ENCODE data around the gene TP53I11.

Gene TP53I11

DNA sequence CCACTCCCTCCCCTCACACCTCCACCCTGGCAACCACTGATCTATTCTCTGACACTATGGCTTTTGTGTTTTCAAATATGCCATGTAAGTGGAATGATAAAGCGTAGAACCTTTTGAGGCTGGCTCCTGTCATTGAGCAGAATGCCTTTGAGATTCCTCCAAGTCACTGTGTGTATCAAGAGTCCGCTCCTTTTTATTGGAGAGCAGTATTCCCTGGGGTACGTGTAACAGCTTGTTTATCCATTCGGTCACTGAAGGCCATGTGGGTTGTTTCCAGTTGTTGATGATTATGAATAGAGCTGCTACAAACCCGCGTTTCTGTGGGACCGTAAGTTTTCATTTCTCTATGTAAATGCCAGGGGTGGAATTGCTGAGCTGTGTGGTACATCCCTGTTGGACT, 10.3 kb downstream of the TP53I11 start:
- no peak for DNase-seq (ENCODE audit: low read depth in 2 of 2)

DNA sequence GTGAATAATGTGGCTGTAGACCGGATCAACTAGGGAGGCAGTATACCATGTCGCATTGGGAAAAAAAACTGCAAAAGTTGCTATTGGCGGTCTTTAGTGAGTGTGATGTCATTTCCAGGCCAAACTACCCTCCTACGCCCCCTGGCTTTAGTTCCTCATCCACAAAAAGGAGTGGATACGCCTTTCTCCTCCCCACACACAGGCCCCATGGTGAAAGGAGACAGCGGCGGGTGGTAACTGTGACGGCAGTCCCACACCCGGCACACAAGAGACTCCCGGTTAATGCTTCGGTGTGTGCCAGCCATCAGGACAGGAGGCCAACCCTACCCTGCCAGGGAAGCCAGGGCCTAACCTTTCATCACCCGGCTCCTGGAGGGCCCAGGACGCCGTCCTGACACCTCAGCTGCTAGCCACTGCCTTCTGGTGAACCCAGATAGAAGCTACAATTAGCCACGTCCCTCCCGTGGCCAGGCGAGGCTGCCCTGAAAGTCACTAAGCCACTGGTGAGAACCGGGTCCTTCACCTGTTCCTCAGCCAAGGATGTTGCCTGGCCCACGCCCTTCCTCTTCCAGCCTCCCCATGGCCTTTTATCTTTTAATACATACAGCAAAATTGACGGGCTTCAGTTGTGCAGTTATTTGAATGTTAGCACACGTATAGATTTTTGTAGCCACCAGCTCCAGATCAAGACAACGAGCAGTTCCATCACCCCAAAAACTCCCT, 10.8 kb downstream of the TP53I11 start:
- no peak for DNase-seq (ENCODE audit: low read depth in 2 of 2)

DNA sequence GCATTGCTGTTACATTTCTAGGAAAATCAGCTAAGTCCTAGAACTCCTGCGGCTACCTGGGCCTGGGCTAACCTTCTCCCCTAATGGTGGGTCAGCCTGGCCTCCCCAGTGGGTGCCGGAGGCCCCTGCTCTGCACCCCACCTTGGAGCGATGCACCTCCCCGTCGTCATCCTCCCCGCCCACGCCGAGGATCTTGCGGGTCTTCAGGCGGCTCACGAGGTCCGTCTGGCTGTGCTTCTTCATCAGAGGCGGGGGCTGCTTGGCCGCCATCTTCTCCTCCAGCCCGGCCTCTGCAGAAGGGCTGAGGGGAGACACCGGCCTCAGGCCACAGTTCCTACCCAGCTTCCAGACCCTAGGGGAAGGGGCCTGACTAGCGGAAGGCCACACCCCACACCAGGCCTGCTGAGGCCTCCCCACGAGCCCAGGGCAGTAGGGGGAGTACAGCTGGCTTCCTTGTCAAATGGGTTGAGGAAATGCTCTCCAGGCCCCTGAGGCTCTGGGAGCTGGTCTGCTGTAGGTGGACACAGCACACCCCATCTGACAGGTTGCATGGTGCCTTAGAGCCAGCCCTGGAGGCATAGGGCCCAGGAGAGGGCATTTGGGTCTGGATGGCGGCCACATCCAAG, 12.5 kb downstream of the TP53I11 start:
- DNase-seq (ENCODE audit: low read depth in 2 of 2), result no peak

DNA sequence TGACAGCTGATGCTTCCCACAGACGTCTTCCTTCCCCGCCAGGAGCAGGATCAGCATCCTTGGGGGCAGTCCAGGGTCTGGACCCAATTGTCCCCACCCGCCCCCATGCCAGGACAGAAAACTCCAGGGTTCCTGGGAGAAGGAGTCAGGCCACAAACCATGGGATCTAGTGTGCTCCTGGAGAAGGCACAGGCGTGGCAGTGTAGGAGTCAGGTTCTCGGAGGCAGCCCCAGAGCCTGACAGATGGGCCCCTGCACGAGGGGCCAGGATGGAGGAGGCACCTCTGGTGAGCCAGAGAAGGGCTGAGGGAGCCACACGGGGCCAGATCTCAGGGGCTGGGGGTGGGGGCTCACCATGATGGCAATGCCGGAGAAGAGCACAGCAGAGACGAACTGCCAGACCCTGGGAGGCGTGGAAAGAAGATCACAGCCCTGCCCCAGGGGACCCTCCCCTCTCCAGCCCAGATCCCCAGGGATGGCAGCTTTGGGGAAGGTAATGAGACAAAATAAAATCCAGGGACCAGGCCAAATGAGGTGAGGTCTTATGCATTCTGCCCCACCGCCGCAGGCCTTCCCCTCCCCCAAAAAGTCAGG, 13.6 kb downstream of the TP53I11 start:
- no peak for DNase-seq (ENCODE audit: low read depth in 2 of 2)

DNA sequence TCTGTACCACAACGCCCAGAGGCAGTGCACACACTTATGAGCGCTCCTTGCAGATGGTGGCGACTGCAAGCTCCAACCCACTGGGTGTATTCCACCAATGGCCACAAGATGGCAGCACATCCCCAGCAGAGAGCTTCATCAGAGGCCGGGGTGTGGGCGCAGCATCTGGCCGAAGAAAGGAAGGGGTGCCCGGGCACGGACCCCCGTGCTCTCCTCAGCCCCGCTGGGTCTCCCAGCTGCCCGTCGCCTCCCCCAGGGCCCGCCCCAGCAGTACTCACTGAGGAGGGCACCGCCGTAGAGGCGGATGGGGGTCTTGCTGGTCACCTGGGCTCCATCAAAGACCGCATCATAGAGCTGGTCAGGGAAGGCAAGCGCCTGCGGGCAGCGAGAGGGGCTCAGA, 14.2 kb downstream of the TP53I11 start:
- peak; percentile 67 to 73 for DNase-seq (ENCODE audit: low read depth in 2 of 2)

DNA sequence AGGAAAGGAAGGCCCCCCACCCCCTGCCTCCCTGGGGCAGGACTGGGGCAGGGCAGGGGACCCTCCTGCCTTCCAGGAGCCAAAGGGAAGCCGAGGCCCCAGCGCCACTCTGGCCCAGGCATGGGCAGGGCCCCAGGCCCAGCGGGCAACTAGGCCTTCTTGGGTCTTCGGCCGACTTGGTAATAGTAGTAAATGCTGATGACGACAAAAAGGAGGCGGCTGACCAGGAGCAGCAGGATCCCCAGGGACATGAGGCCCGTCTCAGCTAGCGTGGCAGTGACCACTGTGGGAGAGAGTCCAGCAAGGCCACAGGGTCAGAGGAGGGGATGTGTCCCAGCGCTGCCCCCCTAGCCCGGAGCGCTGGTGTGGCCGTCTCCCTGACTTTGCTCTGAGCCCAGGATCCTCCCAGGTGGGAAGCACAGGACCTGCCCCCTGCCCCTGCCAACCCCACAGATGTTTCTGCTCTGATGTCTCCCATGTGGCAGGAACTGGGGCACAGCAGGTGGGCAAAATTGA, 15.9 kb downstream of the TP53I11 start:
- no peak for DNase-seq (ENCODE audit: low read depth in 2 of 2)

DNA sequence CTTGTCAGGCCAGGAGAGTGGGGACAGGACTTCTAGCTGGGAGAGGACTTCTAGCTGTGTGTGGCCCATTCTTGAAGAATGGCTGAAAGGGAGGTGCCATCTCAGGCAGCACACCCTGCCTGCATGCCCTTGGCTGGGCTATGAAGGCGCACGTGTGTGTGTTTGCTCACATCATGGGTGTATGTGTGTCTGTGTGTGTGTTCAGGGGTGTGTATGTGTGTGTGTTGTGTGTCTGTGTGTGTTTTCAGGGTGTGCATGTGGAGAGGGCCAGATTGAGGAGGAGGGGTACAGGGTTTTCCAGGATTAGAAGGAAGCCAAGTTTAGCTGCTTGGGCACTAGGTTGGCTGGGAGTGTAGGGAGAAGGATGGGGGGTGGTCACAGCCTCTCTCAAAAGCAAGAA, 16.6 kb downstream of the TP53I11 start:
- DNase-seq (ENCODE audit: low read depth in 2 of 2), result no peak

DNA sequence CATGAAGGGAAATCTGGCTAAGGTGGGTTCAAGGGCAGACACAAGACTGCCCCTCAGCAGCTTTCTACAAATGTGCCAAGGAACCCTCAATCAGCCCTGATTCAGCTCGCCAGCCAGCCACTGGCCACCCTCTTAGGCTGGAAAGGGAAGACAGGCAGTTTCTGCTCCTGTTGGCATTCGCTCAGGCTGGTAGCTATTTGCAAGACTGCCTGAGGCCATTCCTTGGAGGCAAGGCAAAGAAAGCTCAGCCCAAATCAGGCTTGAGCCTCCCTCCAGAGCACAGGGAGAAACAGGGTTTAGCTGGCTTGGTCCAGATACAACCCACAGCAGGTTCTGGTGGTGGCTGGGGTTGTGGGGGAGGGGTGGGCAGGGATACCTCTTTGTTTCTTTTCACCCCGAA, 19.2 kb downstream of the TP53I11 start:
- DNase-seq (ENCODE audit: low read depth in 2 of 2), result no peak

DNA sequence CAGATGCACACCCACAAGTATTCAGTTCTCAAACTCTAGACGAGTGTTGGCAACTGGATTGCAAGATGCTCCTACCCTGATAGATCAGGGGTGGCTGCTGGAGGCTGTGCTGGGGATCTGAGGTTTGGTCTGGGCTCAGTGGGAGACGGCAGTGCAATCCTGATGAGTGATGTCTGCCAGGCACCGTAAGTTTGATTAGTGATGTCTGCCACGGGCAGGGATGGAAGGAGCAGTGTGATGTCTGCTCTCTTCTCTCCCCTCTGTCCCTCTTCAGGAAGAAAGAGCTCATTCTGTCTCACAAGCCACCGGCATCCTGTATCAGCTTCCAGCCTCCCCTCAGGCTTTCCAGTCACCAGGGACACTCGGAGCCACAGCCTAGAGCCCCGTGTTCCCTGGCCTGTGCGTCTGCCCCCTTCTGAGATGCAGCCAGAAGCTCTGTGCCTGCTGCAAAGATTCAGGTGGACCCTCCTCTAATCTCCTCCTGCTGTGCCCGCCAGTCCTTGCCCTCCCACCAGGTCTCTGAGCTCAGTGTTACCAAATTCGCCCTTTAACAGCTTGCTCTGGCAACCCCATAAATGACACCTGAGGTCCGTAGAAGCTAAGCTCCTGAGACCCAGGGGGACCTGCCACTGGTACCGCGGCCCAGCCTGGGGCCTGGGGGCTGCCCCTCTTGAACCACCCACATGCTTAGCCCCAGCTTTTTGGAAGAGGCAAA, 19.9 kb downstream of the TP53I11 start:
- no peak for DNase-seq (ENCODE audit: low read depth in 2 of 2)

DNA sequence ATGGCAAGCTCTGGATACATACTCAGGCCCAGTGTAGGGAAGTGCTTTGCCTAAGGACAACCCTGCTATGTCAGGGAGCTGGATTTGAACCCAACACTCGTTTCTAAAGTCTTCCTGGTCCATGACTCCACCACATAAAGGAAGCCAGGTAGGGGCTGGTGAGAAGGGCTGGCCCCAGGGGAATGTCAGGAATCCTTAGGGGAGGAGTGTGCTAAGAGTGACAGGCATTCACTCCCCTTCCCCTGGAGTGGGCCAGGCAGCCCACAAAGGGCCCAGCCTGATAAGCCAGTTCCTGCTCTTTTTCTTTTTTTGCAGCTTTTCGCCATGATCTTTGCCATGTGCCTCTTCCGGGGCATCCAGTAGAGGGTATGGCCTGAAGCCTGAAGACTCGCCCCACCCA, 21.9 kb downstream of the TP53I11 start:
- DNase-seq (ENCODE audit: low read depth in 2 of 2), result no peak

DNA sequence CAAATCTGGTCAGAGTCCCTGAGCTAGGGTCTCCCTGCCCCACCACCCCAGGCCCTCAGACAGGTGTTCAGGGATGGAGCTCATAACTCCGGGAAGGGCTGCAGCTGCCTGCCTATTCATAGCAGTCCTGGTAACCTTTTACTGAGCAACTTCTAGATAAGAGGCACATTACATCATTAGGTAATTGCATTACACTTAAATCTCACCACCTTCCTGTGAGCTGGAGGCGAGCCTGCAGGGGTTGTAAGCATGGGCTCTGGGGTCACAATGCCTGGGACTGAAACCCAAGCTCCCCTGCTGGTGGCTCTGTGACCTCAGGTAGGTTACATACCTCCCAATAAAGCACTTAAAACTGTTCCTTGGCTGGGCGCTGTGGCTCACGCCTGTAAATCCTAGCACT, 22.5 kb downstream of the TP53I11 start:
- DNase-seq (ENCODE audit: low read depth in 2 of 2), result no peak

DNA sequence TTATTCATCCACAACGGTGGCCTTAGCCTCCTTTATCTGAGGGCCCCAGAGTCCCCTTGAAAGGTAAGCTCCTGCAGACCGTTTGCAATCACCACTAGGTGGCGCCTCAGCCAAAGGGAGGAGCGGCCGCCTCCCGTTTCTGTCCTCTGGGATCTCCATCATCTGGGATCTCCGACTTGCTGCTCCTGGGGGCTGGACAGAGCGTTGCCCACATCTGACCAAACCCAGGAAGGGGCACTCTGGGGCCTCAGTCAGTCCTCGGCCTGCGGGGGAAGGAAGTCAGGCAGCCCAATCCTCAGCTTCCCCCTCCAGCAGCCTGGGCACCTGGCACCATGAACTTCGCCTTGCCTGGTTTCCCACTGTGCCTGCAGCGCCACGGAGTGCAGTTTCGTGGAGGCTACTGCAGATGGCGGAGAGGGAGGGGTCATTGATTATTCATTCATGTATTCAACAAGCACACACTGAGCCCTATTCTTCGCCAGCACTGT, 23.5 kb downstream of the TP53I11 start:
- DNase-seq (ENCODE audit: low read depth in 2 of 2), result peak in 1 of 2 donors; percentile 49

DNA sequence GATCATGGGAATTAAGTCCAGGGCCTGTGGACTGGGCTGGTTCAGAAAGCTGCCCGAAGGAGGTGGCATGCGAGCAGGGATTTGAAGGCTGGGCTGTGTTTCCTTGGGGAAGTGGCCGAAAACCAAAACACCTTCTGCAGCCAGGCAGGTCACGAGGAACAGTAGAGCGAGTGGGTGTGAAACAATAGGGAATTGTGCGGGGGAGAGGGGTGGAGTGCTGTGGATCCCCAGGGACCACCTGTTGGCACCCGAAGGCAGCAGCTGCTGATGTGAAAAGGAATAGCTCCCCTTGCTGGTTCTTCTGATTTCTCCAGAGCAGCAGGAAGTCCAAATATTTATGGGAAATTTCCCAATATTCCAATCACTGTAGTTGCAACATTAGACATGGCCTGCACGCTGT, 24.6 kb downstream of the TP53I11 start:
- no peak for DNase-seq (ENCODE audit: low read depth in 2 of 2)

DNA sequence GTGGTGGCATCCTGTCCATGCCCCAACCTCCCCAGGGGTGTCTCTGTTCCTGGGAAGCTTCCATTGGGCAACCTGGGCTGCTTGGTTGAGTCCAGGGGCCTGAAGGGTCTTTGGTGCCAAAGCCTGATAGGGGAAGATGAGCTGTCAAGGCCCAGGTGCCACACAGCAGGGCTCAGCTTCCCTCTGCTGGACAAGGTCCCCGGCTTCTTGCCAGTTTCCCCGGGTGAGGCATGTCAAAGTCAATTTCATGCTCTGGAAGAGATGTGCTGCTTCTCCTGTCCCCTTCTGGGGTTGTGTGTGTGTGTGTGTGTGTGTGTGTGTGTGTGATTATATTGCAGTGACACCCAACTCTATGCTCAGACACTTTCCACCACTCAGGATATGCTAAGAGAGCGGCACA, 26.9 kb downstream of the TP53I11 start:
- DNase-seq (ENCODE audit: low read depth in 2 of 2), result no peak

DNA sequence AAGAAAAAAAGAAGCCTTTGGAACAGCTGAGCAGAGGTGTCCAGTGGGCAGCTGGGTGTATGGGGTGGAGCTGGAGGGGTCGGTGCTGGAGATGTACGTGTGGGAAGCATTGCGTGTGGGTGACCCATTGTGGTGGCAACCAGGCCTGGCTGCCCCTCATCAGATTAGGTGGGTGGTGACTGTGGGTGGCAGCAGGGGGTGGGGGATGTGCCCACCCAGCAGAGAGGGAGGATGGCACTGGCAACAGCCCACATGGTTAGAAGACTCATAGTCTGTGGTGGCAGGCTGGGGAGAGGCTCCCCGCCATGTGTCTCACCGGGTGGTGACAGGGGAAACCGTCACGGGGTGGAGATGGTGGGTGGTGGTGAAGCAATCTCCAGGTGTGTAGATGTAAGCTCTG, 27.6 kb downstream of the TP53I11 start:
- no peak for DNase-seq (ENCODE audit: low read depth in 2 of 2)

DNA sequence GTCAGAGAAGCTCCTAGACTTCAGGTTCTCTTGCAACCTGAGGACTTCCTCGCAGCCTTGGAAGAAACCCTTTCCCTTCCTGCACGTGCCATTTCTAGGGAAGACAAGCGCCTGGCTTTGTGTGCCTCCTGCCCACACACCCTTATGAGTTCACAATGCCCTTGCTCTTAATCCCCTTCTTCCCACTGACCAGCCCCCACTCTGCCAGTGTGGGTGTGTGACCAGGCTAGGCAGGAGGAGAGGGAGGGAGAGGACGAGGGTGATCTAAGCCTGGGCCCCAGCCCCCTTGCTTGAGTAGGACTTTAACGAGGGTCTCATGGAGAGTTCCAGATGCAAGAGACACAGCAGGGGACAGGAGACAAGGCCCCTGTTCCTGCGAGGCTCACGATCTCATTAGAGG, 30.2 kb downstream of the TP53I11 start:
- no peak for DNase-seq (ENCODE audit: low read depth in 2 of 2)

DNA sequence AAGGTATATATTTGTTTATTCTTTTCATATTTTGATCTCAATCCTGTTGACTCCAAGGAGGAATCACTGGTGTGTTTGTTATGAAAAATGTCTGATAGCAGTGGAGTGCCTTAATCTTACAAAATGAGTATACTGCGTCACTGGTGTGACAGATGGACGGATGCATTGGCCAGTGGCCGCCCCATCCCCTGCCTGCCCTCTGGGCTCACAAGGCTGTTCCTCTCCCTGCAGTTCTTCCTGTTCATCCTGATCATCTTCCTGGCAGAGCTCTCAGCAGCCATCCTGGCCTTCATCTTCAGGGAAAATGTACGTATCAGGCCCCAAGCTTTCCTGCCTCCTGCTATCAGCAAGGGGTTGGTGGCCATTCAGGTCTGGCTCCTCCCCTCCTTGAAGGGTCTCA, 32.9 kb downstream of the TP53I11 start:
- no peak for DNase-seq (ENCODE audit: low read depth in 2 of 2)

DNA sequence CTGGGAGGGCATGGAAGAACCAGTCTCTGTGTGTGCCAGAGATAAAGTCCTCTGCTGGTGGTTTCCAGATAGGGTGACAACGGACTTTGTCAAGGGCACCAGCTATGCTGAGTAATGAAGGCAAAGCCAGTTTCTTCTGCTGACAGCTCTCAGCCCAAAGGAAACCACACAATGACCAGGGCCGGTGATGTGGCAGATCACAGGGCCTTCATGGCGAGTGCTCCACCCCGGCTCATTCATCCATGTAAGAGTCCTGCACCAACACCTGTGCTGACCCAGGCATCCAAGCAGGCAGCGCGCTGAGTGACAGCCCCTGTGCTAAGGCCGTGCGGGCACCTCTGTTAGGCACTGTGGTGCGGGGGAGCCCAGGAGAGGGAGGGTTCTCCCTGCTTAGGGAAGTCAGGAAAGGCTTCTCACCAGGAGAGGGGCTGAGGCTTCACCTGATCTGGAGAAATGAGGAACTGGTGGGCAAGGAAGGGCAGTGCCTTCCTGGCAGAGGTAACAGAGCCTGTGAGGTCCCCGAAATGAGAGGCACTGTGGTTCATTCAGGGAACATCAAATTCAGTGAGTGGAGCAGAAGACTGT, 33.8 kb downstream of the TP53I11 start:
- no peak for DNase-seq (ENCODE audit: low read depth in 2 of 2)

DNA sequence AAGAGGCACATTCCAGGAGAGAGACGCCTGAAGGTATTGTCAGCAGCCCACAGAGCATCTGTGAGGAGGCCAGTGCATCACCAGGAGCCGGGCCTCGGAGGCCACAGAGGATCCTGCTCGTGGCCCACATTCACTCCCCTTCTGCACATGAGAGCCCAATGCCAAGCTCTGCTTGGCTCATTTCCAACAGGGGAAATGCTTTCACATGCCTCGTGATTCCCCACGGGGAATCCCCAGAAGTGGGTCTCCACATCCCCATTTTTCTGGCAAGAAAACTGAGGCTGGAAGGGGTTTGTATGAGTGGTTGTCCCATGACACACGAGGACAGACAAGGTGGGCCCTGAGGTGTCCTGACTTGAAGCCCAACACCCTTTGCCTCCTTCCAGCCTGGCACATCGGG, 34.4 kb downstream of the TP53I11 start:
- no peak for DNase-seq (ENCODE audit: low read depth in 2 of 2)

DNA sequence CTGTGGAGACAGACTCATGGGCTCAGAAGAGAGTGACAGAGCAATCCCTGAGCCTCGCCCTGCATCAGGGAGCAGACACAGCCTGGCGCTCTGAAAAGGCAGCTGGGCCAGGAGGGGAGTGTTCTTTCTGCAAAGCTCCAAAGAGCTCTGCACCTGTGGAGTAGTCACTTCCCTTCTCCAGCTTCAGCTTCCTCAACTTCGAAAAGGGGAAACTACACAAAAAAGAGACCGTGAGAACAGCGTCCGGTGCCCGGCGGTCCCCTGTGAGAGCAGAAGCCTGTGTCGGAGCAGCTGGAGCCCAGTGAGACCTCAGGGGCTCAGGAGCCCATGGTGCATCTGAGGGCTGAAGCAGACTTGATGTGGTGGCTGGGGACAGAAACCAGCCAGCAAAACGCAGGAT, 35.1 kb downstream of the TP53I11 start:
- DNase-seq (ENCODE audit: low read depth in 2 of 2), result no peak

DNA sequence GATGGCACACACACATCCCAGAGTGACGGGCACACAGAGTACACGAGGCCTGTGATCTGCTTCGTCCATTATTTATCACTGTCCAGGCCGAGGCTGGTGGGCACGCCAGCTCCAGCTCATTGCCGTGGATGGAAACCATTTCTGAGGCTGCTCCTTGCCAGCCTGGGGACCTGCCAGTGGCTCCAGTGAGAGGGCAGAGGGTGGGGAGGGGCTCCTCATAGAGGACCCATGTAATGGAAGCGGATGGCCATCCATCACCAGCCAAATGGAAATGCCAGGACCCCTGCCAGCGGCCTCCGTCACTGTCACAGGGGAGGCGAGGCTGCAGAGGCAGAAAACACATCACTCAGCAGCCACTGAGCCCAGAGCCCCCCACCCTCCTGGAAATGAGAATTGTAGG, 35.7 kb downstream of the TP53I11 start:
- DNase-seq (ENCODE audit: low read depth in 2 of 2), result no peak

DNA sequence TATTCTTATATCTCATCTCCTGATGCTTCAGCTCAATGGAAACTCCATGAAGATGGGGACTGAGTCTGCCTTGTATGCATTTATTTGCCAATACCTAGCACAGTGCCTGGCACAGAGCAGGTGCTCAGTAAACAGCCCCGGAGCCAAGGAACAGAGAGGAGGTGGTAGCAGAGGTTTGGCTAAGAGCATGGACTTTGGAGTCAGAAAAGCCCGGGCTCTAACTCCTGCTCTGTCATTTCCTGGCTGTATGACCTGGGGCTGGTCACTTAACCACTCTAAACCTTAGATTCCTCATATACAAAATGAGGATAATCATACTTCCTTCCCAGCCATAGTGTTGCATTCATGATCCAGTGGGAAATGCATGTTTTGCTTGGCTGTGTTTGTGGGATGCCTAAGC, 36.6 kb downstream of the TP53I11 start:
- no peak for DNase-seq (ENCODE audit: low read depth in 2 of 2)
